Measurements from ENCODE around the gene SCNN1B.

Gene SCNN1B

DNA sequence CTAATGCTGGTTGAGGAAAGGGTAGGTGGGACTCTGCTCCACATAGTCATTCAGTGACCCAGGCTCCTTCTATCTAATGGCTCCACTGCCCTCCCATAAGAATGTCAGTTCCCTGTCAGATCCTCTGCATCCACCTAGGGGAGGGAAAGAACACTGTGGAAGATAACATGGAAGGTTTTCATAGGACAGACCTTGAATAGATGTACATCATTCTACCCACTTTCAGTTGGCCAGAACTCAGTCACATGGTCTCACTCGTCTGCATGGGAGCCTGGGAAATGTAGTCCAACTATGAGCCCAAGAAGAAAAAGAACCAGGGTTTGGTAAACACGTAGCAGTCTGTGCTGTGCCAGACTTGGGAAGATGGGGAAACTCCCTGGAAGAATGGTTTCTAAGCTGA lies 27.1 kb upstream of the SCNN1B start:
- CTCF ChIA-PET: no interaction called here
- TF ChIP-seq CTCF (IDR thresholded peaks at IDR 0.05; ENCODE audit: insufficient read depth, low read length, missing control alignments): no peak
- DNase-seq (ENCODE audit: low read depth, low spot score): no peak
- no peak overlapping the region for H3K4me3 ChIP-seq (ENCODE audit: low read depth, low read length)
- POLR2A ChIA-PET: no interaction called here

- no peak for DNase-seq (ENCODE audit: low read depth, low spot score)
- ChIA-PET POLR2A (no interaction called here), CTCF (no interaction called here)
- H3K4me3 ChIP-seq (ENCODE audit: low read depth, low read length): no peak overlapping the region
- TF ChIP-seq CTCF (IDR thresholded peaks at IDR 0.05; ENCODE audit: insufficient read depth, low read length, missing control alignments): no peak
Observed at GRCh38 chr16:23276821-23277220, 25.3 kb upstream of the SCNN1B start.

- ChIA-PET POLR2A (no interaction called here), CTCF (no interaction called here)
- DNase-seq (ENCODE audit: low read depth, low spot score): no peak
- no peak overlapping the region for H3K4me3 ChIP-seq (ENCODE audit: low read depth, low read length)
- TF ChIP-seq CTCF (IDR thresholded peaks at IDR 0.05; ENCODE audit: insufficient read depth, low read length, missing control alignments): no peak
Observed at GRCh38 chr16:23278031-23278430, 24.1 kb upstream of the SCNN1B start.

GRCh38 chr16:23279721-23280153 lies 22.4 kb upstream of the SCNN1B start:
- DNase-seq (ENCODE audit: low read depth, low spot score): no peak

GRCh38 chr16:23280483-23280967 lies 21.6 kb upstream of the SCNN1B start:
- no peak overlapping the region for H3K4me3 ChIP-seq (ENCODE audit: low read depth, low read length)
- ChIA-PET CTCF (no interaction called here), POLR2A (no interaction called here)
- no peak for TF ChIP-seq CTCF (IDR thresholded peaks at IDR 0.05; ENCODE audit: insufficient read depth, low read length, missing control alignments)
- DNase-seq (ENCODE audit: low read depth, low spot score): no peak

More at GRCh38 chr16:23279721-23280153, 22.4 kb upstream of the SCNN1B start:
- H3K4me3 ChIP-seq (ENCODE audit: low read depth, low read length): no peak overlapping the region
- no peak for TF ChIP-seq CTCF (IDR thresholded peaks at IDR 0.05; ENCODE audit: insufficient read depth, low read length, missing control alignments)
- ChIA-PET POLR2A (no interaction called here), CTCF (no interaction called here)

DNA sequence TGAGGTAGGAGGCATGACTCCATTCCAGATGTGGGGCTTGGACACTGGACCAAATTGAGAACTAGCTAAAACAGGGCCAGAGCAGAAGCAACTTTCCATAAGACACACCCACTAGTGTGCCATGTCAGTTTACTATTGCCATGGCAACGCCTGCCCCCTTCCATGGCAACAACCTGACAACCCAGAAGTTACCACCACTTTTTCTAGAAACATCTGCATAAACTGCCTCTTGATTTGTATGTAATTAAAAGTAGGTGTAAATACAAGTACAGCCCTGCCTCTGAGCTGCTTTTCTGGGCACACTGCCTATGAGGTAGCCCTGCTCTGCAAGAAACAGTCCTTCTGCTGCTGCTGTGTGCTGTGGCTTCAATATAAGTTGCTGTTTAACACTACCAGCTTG lies 19.5 kb upstream of the SCNN1B start:
- CTCF ChIA-PET: no interaction called here
- no peak overlapping the region for H3K4me3 ChIP-seq (ENCODE audit: low read depth, low read length)
- POLR2A ChIA-PET: no interaction called here
- no peak for TF ChIP-seq CTCF (IDR thresholded peaks at IDR 0.05; ENCODE audit: insufficient read depth, low read length, missing control alignments)
- no peak for DNase-seq (ENCODE audit: low read depth, low spot score)
